Activated CD4-positive, CD25-positive, alpha-beta regulatory T cell treated with anti-CD3 and anti-CD28 coated beads, Interleukin-2, amount 50 U/mL, for 16 hours (primary cell): ENCODE data around the gene CDK12.

ENCODE experiments used
- DNase-seq: peaks from one replicate; pipeline ENCODE4 v3.0.0-alpha.2; 2020; ENCODE audit warnings: low read depth, low spot score

The CDK12 gene

GRCh38 chr17:39581071-39581758 lies 119.9 kb downstream of the CDK12 start:
- DNase-seq: no peak

GRCh38 chr17:39581759-39582085 lies 120.4 kb downstream of the CDK12 start:
- no peak for DNase-seq

GRCh38 chr17:39582658-39583057 lies 121.4 kb downstream of the CDK12 start:
- no peak for DNase-seq
